Articular chondrocyte of knee joint (primary cell): ENCODE data around the gene HVCN1. TPM values are rescaled to one million over a fixed set of nuclear protein-coding genes. Genes with fewer than 3 reads are reported as not detected.

ENCODE experiments used
- small RNA-seq: library from RNA; depleted of rRNA; stranded (forward); fragments of <200 nt; gene quantifications from one replicate; pipeline ENCODE3, GENCODE V24; 2012
- total RNA-seq: library from RNA; depleted of rRNA; stranded (reverse); fragments of >200 nt; gene quantifications from 2 replicates; pipeline ENCODE4 v1.2.3, GENCODE V29; 2012

The HVCN1 gene, protein sequence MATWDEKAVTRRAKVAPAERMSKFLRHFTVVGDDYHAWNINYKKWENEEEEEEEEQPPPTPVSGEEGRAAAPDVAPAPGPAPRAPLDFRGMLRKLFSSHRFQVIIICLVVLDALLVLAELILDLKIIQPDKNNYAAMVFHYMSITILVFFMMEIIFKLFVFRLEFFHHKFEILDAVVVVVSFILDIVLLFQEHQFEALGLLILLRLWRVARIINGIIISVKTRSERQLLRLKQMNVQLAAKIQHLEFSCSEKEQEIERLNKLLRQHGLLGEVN
- 2.2 and 5.1 TPM in 2 replicates for total RNA-seq

DNA sequence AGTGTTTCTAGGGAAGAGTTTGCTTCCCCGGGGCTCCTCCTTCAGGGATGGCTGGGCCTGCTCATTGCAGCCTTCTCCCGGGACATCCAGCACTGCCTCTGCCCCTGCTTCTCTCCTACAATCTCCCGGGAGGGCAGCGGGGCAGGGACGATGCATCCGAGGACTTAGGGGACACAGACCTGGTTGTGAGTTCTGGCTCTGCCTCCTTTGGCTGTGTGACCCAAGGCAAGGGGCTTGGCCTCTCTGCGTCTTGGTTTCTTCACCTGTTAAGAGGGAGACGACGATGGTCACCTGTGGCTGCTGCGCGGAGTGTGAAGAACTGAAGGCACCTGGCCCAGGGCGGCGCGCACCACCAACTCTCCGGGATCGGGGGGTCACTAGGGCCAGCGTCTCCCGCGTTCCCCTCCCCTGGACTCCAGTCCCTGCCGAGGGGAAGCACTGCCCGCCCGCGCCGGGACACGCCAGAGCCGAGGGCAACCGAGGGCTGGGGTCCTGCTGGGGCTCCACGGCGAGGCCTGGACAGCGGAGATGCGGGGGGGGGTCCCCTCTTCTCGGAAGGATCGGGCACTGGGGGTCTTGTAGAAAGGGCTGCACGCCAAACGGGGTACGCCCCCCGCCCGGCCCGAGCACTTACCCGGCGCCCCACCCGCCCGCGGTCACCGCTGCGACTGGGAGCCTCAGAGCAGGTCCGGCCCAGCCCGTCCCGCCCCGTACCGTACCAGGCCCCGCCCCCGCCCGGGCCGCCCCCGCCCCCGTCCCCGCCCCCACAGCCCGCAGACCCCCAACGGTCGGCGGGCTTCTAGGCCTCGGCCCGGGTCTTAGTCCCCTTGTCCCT lies at the start of gene HVCN1:
Gene HVCN1 (minus strand): TSS at position 670 of the 835 bp plus-strand sequence. CDS start 5,870 bp downstream, outside the sequence.

DNA sequence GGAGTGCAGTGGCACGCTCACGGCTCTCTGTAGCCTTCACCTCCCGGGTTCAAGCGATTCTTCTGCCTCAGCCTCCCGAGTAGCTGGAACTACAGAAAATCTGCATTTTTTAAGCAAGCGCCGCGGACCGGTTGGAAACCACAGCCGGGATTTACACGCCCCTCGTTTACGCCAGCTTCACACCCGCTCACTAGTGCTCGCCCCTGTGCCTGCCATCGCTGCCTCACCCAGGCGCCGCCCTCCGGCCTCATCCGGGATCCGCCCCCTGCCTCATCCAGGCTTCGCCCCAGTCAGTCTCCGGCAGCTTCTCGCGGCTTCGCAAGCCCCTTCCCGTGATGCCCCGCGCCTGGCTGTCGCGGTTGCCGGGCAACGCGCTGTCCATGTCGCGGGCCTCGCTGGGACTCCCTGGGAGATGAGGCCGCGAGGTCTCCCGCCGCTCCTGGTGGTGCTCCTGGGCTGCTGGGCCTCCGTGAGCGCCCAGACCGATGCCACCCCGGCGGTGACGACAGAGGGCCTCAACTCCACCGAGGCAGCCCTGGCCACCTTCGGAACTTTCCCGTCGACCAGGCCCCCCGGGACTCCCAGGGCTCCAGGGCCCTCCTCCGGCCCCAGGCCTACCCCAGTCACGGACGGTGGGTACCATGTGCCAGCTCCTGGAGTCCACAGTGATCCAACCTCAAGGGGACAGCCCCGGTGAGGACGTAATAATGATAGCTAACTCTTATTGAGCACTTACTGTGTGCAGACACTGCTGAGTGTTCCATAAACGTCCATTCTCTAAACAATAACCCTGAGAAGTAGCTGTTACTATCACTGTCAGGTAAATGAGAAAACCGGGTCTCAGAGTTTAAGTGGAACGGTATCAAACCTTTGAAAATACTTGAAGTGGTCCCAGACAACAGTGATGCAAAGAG lies 74.9 kb downstream of the HVCN1 start, which contains the start of gene TCTN1:
Gene TCTN1 (plus strand): TSS at position 359 of the 914 bp plus-strand sequence. CDS start 54 bp downstream, at position 413.

Small RNAs within 50 kb of the gene (small RNA-seq; reads per million reads assigned to genes)
- not detected for gene RN7SL387P

Other genes with a start within 250 kb of the HVCN1 start
- gene ARPC3, start 238.8 kb downstream of the HVCN1 start, total RNA-seq, result 390 and 461 TPM in 2 replicates
- gene GPN3, start 220.9 kb downstream of the HVCN1 start, total RNA-seq, result 12.9 and 14.7 TPM in 2 replicates
- gene FAM216A, start 220.3 kb downstream of the HVCN1 start, total RNA-seq, result 8.9 and 9.3 TPM in 2 replicates
- gene VPS29, start 187.0 kb downstream of the HVCN1 start, total RNA-seq, result 78.4 and 92.4 TPM in 2 replicates
- gene RAD9B, start 186.8 kb downstream of the HVCN1 start, total RNA-seq, result 1.3 and 1.4 TPM in 2 replicates
- 7.8 and 8.0 TPM in 2 replicates for gene PPTC7, start 105.8 kb downstream of the HVCN1 start, total RNA-seq
- gene TCTN1, start 75.0 kb downstream of the HVCN1 start, total RNA-seq, result 55.0 and 65.6 TPM in 2 replicates
- gene PPP1CC, start 53.8 kb upstream of the HVCN1 start, total RNA-seq, result 114 and 128 TPM in 2 replicates
- not detected in 2 replicates for gene CCDC63, start 157.9 kb upstream of the HVCN1 start, total RNA-seq
- not detected in 2 replicates for gene MYL2, start 231.5 kb upstream of the HVCN1 start, total RNA-seq